Activated B cell treated with CpG ODN at 0.5 μM for 24 hours (primary cell): Measurements from ENCODE around the gene LCN15. TPM values are rescaled to one million over a fixed set of nuclear protein-coding genes. Genes with fewer than 3 reads are reported as not detected.
"Not testable (repeated sequence)": the region's sequence is repeated elsewhere in the genome, so short reads cannot be mapped to it uniquely, and the experiment has no call there.

Experiments
- ATAC-seq: fragments of 200-7000 bp; cut with Tn5 transposase; one replicate; pipeline ENCODE4 v1.10.0; 2021; ENCODE audit warnings: low read depth, mild to moderate bottlenecking, moderate library complexity
- CTCF ChIA-PET: fragments of 350-600 bp; sonication (Branson Sonifier 250); formaldehyde crosslinking; loops from one replicate; lab custom pipeline; 2021; ENCODE audit warnings: antibody characterized with exemption; lab: Charles Lee
- POLR2A ChIA-PET: fragments of 350-600 bp; sonication (Branson Sonifier 250); formaldehyde crosslinking; loops from one replicate; lab custom pipeline; 2021; ENCODE audit warnings: antibody characterized with exemption; lab: Charles Lee
- DNase-seq: peaks from one replicate; pipeline ENCODE4 v3.0.0; 2022
- H3K27ac Mint-ChIP-seq: one replicate; pipeline ENCODE4 v1.8.0; 2020; ENCODE audit warnings: mixed read lengths
- H3K27me3 Mint-ChIP-seq: one replicate; pipeline ENCODE4 v1.8.0; 2021; ENCODE audit warnings: mixed read lengths
- H3K36me3 Mint-ChIP-seq: one replicate; pipeline ENCODE4 v1.8.0; 2021; ENCODE audit warnings: low read depth, mixed read lengths
- H3K4me1 Mint-ChIP-seq: one replicate; pipeline ENCODE4 v1.8.0; 2021; ENCODE audit warnings: mixed read lengths
- H3K4me3 Mint-ChIP-seq: one replicate; pipeline ENCODE4 v1.8.0; 2020; ENCODE audit warnings: mild to moderate bottlenecking, mixed read lengths
- H3K9me3 Mint-ChIP-seq: one replicate; pipeline ENCODE4 v1.8.0; 2020; ENCODE audit warnings: mixed read lengths
- intact Hi-C: fragments of 100-400 bp; cut with micrococcal nuclease; formaldehyde crosslinking; loops from one replicate; pipeline ENCODE4 v1.15.1; 2024
- total RNA-seq: library from RNA; stranded (reverse); gene quantifications from 2 replicates; pipeline ENCODE4 v1.2.3, GENCODE V29; 2022
- TF ChIP-seq, protein P1 (sequence below): fragments of 200-600 bp; IDR thresholded peaks from one replicate; pipeline ENCODE4 v1.8.0; 2022; ENCODE audit warnings: antibody characterized with exemption, mild to moderate bottlenecking

Gene LCN15
- total RNA-seq, 1 donor from 2014 or later, result not detected

DNA sequence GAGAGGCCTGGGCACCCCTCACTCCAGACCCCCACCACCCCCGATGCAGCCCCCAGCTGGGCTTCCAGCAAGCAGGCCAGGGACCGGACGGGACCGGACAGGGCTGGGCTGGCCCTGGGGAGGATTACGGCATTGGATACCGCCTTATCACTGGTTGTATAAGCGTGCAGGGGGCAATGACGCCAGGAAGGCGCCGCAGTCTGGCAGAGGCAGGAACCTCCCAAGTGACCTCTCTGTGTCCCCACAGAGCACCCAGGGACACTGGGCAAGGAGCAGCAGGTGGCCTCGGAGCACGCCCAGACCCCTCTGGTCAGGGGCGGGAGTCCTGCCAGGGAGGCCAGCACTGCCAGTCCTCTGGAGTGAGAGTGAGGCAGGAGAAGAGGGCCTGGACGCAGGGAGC, 723 bp upstream of the LCN15 start:
- TF ChIP-seq, protein P1, sequence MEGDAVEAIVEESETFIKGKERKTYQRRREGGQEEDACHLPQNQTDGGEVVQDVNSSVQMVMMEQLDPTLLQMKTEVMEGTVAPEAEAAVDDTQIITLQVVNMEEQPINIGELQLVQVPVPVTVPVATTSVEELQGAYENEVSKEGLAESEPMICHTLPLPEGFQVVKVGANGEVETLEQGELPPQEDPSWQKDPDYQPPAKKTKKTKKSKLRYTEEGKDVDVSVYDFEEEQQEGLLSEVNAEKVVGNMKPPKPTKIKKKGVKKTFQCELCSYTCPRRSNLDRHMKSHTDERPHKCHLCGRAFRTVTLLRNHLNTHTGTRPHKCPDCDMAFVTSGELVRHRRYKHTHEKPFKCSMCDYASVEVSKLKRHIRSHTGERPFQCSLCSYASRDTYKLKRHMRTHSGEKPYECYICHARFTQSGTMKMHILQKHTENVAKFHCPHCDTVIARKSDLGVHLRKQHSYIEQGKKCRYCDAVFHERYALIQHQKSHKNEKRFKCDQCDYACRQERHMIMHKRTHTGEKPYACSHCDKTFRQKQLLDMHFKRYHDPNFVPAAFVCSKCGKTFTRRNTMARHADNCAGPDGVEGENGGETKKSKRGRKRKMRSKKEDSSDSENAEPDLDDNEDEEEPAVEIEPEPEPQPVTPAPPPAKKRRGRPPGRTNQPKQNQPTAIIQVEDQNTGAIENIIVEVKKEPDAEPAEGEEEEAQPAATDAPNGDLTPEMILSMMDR, result no peak
- Mint-ChIP-seq H3K9me3 (no peaks in the 10 kb centered on the region), H3K27me3 (no peaks in the 10 kb centered on the region), H3K4me1 (peaks cover 50% of the 10 kb centered on the region), H3K36me3 (no peaks in the 10 kb centered on the region), H3K4me3 (no peak overlapping the region), H3K27ac (no peak overlapping the region)
- ChIA-PET CTCF (interaction anchor here (1.0 kb wide), 1 partner anchor 22 kb away, joined by 4 read pairs; no protein-coding TSS in a partner anchor), POLR2A (interaction anchor here (2.0 to 9.1 kb wide), 3 partner anchors 8 to 37 kb away, joined by 8 to 132 read pairs (median 14); partner anchors contain the start of gene LCN8)
- no peak for ATAC-seq
- intact Hi-C loops, result no loop called here
- DNase-seq, result no peak

DNA sequence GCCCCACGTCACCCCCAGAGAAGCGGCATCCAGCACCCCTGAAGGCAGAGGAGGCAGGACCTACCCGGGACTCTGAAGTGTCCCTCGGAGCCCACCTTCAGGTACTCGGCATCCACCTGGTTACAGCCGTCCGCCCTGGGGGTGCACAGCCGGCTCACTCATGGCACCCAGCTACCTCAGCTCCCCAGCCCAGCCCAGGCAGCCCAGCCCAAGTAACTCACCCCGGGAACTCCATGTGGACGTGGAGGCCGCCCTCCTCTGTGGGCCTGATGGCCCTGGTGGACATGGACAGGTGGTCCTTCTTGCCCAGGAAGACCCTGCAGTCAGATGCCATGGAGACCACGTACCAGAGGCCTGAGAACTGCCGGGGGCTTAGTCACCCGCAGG, 676 bp downstream of the LCN15 start:
- intact Hi-C loops, result no loop called here
- Mint-ChIP-seq H3K36me3 (no peaks in the 10 kb centered on the region), H3K4me3 (no peak overlapping the region), H3K9me3 (no peaks in the 10 kb centered on the region), H3K4me1 (peaks cover 59% of the 10 kb centered on the region), H3K27ac (peak overlapping the region; percentile 35), H3K27me3 (no peaks in the 10 kb centered on the region)
- TF ChIP-seq, protein P1, result no peak
- POLR2A ChIA-PET, result interaction anchor here (0.7 to 9.1 kb wide), 2 partner anchors 35 to 168 kb away, joined by 4 to 132 read pairs; no protein-coding TSS in a partner anchor
- CTCF ChIA-PET, result no interaction called here
- ATAC-seq (no peak), DNase-seq (no peak)

- TF ChIP-seq, protein P1, result no peak
- H3K27me3 Mint-ChIP-seq, result no peaks in the 10 kb centered on the region
Observed at GRCh38 chr9:136762915-136763648, 1.2 kb downstream of the LCN15 start.

DNA sequence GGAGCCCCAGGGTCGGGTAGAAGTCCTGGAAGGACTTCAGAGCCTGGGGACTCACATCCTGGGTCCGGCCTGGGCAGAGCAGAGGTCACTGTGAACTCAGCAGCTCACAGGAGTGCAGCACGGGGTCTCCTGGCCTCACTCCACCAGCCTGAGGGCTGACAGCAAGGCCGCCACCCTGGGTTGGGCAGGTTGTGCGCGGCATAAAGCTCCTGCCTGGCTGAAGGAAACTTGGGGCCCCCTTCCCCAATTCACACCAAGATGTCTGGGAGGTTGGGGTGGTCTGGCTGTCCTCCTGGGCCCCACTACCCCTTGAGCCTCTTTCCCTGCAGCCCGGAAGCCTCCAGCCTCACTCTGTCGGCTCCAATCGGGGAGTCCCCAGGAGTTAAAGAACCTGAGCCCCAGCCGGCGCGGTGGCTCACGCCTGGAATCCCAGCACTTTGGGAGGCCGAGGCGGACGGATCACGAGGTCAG, 2.1 kb downstream of the LCN15 start:
- ChIA-PET POLR2A (interaction anchor here (0.6 to 9.1 kb wide), 4 partner anchors 34 to 273 kb away, joined by 4 to 132 read pairs (median 10); no protein-coding TSS in a partner anchor), CTCF (no interaction called here)
- intact Hi-C loops, result no loop called here
- Mint-ChIP-seq H3K27me3 (no peaks in the 10 kb centered on the region), H3K36me3 (no peaks in the 10 kb centered on the region), H3K4me1 (peaks cover 64% of the 10 kb centered on the region), H3K9me3 (no peaks in the 10 kb centered on the region), H3K4me3 (no peak overlapping the region), H3K27ac (no peak overlapping the region)
- DNase-seq (no peak), ATAC-seq (no peak)
- TF ChIP-seq, protein P1, result no peak

More at GRCh38 chr9:136762915-136763648, 1.2 kb downstream of the LCN15 start:
- ChIA-PET CTCF (no interaction called here), POLR2A (interaction anchor here (0.6 to 9.1 kb wide), 4 partner anchors 35 to 168 kb away, joined by 4 to 132 read pairs (median 10); no protein-coding TSS in a partner anchor)
- Mint-ChIP-seq H3K36me3 (no peaks in the 10 kb centered on the region), H3K27ac (no peak overlapping the region), H3K9me3 (no peaks in the 10 kb centered on the region), H3K4me3 (peak overlapping the region; percentile 4), H3K4me1 (peaks cover 64% of the 10 kb centered on the region)
- ATAC-seq (peak; percentile 16), DNase-seq (no peak)
- intact Hi-C loops, result no loop called here

DNA sequence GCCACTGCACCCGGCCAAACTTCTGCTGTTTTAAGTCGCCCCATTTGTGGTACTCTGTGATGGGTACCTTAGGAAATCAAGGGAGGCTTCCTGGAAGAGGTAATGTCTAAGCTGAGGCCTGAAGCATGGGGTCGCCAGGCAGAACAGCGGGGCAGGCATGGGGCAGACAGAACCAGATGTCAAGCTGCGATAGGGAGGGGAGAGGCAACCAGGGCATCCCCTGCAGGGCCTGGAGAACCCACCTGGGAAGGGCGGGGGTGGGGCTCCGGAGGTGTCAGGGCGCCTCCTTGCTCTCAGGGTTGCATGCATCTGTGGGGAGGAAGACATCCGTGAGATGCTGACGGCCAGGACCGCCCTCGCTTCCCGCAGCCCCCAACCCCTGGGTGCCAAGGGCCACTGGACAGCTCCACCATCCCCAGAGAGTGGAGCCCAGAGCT, 2.8 kb downstream of the LCN15 start:
- Mint-ChIP-seq H3K9me3 (no peaks in the 10 kb centered on the region), H3K27me3 (no peaks in the 10 kb centered on the region), H3K4me1 (peaks cover 64% of the 10 kb centered on the region), H3K4me3 (no peak overlapping the region), H3K27ac (no peak overlapping the region), H3K36me3 (no peaks in the 10 kb centered on the region)
- intact Hi-C loops, result no loop called here
- CTCF ChIA-PET, result no interaction called here
- POLR2A ChIA-PET, result interaction anchor here (1.3 to 9.1 kb wide), 2 partner anchors 33 to 273 kb away, joined by 4 to 132 read pairs; no protein-coding TSS in a partner anchor
- no peak for ATAC-seq
- TF ChIP-seq, protein P1, result no peak
- no peak for DNase-seq

- ATAC-seq, DNase-seq, H3K9me3 Mint-ChIP-seq, H3K27me3 Mint-ChIP-seq, intact Hi-C loops, H3K36me3 Mint-ChIP-seq: not testable (repeated sequence)
- CTCF ChIA-PET, result interaction anchor here (1.0 to 1.3 kb wide), 4 partner anchors 11 to 33 kb away, joined by 3 read pairs; no protein-coding TSS in a partner anchor
- Mint-ChIP-seq H3K4me1 (peaks cover 64% of the 10 kb centered on the region), H3K4me3 (peak overlapping the region; percentile 52), H3K27ac (peak overlapping the region; percentile 59)
- POLR2A ChIA-PET, result interaction anchor here (0.6 to 9.1 kb wide), 3 partner anchors 33 to 274 kb away, joined by 3 to 132 read pairs (median 4); partner anchors contain the start of gene RABL6
Observed at GRCh38 chr9:136760834-136761544, 3.3 kb downstream of the LCN15 start.
